Activated gamma-delta T cell (primary cell): ENCODE measurements around the gene CTRB1.
"Not testable (repeated sequence)": the region's sequence is repeated elsewhere in the genome, so short reads cannot be mapped to it uniquely, and the experiment has no call there.

Source experiments
- DNase-seq: peaks from one replicate; lab custom pipeline; 2025; lab: John Stamatoyannopoulos, UW

Gene CTRB1

DNA sequence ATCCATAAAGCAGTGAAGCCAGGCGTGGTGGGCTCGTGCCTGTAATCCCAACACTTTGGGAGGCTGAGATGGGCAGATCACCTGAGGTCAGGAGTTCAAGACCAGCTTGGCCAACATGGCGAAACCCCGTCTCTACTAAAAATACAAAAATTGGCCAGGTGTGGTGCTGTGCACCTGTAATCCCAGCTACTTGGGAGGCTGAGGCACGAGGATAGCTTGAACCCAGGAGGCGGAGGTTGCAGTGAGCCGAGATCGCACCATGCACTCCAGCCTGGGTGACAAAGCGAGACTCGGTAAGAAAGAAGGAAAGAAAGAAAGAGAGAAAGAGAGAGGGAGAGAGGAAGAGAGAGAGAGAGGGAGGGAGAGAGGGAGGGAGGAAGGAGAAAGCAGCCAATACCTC, 53.8 kb downstream of the CTRB1 start:
- not testable (repeated sequence) for DNase-seq

DNA sequence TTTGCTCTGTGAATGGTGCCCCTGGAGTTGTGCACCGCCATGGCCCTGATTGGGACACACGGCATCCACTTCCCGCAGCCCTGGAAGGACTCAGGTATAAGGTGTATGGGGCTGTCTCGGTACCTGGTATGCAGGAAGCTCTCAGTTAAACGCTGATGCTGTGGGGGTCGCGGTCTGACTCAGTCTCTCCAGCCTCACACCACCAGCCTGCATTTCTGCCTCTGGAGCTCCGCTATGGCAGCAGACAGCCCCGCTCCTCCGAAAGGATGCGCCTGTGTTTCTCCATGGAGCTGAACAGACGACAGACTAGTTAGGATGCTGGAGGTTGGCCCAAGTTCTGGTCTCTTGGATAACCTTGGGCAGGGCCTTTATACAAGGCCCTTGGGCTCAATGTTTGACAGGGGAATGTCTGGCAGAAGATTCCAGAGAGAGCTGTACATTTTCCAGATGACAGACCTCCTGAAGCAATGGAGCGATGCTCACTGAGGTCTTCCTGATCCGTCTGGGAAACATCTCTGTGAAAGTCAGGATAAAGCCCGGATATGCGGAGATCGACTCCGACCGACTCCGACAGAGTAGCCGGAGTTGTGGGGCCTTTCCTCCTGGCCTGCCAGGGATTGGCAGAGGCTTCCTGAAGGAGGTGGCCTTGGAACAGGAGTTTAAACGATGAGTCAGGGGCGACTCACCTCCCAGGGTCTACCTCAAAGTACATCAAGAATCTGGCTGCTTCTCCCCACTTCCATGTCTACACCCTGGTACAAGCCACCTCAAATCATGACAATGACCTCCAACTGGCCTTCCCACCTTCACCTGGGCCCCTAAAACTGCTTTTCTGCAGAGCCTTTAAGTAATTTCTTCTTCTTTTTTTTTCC, 54.5 kb downstream of the CTRB1 start:
- no peak for DNase-seq
